ENCODE measurements around the gene C10orf120.

The C10orf120 gene

DNA sequence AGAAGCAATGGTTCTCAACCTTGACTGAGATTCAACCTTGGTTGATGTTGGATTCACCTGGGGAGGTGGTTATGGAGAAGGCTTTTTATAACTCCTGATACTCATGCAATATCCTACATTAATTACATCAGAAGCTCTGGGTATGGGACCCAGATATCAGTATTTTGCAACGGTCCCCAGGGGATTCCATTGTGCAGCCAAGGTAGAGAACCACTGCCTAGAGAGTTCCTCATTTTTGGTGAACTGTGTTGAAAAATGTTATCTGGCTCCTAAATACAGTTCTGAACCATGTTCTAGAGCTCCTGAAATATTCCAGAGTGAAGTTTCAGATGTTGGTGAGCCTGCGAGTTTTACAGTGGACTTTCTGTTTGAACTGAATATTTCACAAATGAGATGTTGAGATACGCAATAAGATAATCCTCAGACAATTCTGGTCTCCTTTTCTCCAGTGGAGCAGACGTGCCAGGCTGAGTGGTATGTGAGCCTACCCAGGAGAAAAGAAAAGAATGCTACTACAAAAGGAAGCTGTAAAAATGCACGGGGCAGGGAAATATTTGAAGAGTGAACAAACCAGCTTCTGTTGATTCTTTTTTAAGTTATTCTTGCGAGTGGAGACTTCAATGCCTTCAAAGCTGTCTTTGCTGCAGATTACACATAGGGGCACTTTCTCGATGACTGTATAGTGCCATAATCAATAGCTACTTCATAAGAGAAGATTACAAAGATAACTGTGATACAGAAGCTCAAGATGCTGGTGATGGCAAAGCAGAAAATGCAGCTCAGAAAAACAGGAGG is 13.6 kb upstream of the C10orf120 start:
- H3K9me3 ChIP-seq (ENCODE audit: control insufficient read depth, insufficient read depth, low read length): no peaks in the 10 kb centered on the region
- no peaks in the 10 kb centered on the region for H3K79me2 ChIP-seq (ENCODE audit: control insufficient read depth, low read length)
- no peak overlapping the region for H3K4me3 ChIP-seq (ENCODE audit: low read length)
- no peak for TF ChIP-seq EZH2phosphoT487 (IDR thresholded peaks at IDR 0.05; ENCODE audit: borderline replicate concordance, low read length)
- TF ChIP-seq, protein P1, sequence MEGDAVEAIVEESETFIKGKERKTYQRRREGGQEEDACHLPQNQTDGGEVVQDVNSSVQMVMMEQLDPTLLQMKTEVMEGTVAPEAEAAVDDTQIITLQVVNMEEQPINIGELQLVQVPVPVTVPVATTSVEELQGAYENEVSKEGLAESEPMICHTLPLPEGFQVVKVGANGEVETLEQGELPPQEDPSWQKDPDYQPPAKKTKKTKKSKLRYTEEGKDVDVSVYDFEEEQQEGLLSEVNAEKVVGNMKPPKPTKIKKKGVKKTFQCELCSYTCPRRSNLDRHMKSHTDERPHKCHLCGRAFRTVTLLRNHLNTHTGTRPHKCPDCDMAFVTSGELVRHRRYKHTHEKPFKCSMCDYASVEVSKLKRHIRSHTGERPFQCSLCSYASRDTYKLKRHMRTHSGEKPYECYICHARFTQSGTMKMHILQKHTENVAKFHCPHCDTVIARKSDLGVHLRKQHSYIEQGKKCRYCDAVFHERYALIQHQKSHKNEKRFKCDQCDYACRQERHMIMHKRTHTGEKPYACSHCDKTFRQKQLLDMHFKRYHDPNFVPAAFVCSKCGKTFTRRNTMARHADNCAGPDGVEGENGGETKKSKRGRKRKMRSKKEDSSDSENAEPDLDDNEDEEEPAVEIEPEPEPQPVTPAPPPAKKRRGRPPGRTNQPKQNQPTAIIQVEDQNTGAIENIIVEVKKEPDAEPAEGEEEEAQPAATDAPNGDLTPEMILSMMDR (IDR thresholded peaks at IDR 0.05; ENCODE audit: low read depth, low read length, poor library complexity, severe bottlenecking): no peak
- no peaks in the 10 kb centered on the region for H3K9me2 ChIP-seq (replicated peaks; ENCODE audit: control insufficient read depth, low read length)
- H3K27me3 ChIP-seq (ENCODE audit: control insufficient read depth, low read length): no peaks in the 10 kb centered on the region
- no peak overlapping the region for H3K27ac ChIP-seq (ENCODE audit: low read depth, low read length)
- no peaks in the 10 kb centered on the region for H3F3A ChIP-seq (ENCODE audit: control insufficient read depth, insufficient read depth)
- no peak overlapping the region for H3K4me2 ChIP-seq (ENCODE audit: low read length)
- no peaks in the 10 kb centered on the region for H3K4me1 ChIP-seq (ENCODE audit: control insufficient read depth, low read length)
- no peaks in the 10 kb centered on the region for H4K20me1 ChIP-seq (ENCODE audit: control insufficient read depth, insufficient read depth, low read depth, low read length)
- no peaks in the 10 kb centered on the region for H3K36me3 ChIP-seq (ENCODE audit: control insufficient read depth, low read length)

- H3K27me3 ChIP-seq (ENCODE audit: control insufficient read depth, low read length): no peaks in the 10 kb centered on the region
- H3K27ac ChIP-seq (ENCODE audit: low read depth, low read length): no peak overlapping the region
- H3K4me2 ChIP-seq (ENCODE audit: low read length): no peak overlapping the region
- H3K79me2 ChIP-seq (ENCODE audit: control insufficient read depth, low read length): no peaks in the 10 kb centered on the region
- H3K4me3 ChIP-seq (ENCODE audit: low read length): no peak overlapping the region
- no peaks in the 10 kb centered on the region for H3K9me3 ChIP-seq (ENCODE audit: control insufficient read depth, insufficient read depth, low read length)
- H4K20me1 ChIP-seq (ENCODE audit: control insufficient read depth, insufficient read depth, low read depth, low read length): no peaks in the 10 kb centered on the region
- no peaks in the 10 kb centered on the region for H3K36me3 ChIP-seq (ENCODE audit: control insufficient read depth, low read length)
- no peaks in the 10 kb centered on the region for H3K4me1 ChIP-seq (ENCODE audit: control insufficient read depth, low read length)
- no peak for TF ChIP-seq EZH2phosphoT487 (IDR thresholded peaks at IDR 0.05; ENCODE audit: borderline replicate concordance, low read length)
- TF ChIP-seq, protein P1 (IDR thresholded peaks at IDR 0.05; ENCODE audit: low read depth, low read length, poor library complexity, severe bottlenecking): no peak
- no peaks in the 10 kb centered on the region for H3K9me2 ChIP-seq (replicated peaks; ENCODE audit: control insufficient read depth, low read length)
- H3F3A ChIP-seq (ENCODE audit: control insufficient read depth, insufficient read depth): no peaks in the 10 kb centered on the region
Observed at GRCh38 chr10:122710576-122710975, 10.9 kb upstream of the C10orf120 start.

- H3K4me1 ChIP-seq (ENCODE audit: control insufficient read depth, low read length): no peaks in the 10 kb centered on the region
- H3K27ac ChIP-seq (ENCODE audit: low read depth, low read length): no peak overlapping the region
- H3K4me3 ChIP-seq (ENCODE audit: low read length): no peak overlapping the region
- no peaks in the 10 kb centered on the region for H3K36me3 ChIP-seq (ENCODE audit: control insufficient read depth, low read length)
- H3K9me3 ChIP-seq (ENCODE audit: control insufficient read depth, insufficient read depth, low read length): no peaks in the 10 kb centered on the region
- no peak overlapping the region for H3K4me2 ChIP-seq (ENCODE audit: low read length)
- H4K20me1 ChIP-seq (ENCODE audit: control insufficient read depth, insufficient read depth, low read depth, low read length): no peaks in the 10 kb centered on the region
- no peaks in the 10 kb centered on the region for H3K9me2 ChIP-seq (replicated peaks; ENCODE audit: control insufficient read depth, low read length)
- no peaks in the 10 kb centered on the region for H3F3A ChIP-seq (ENCODE audit: control insufficient read depth, insufficient read depth)
- H3K27me3 ChIP-seq (ENCODE audit: control insufficient read depth, low read length): no peaks in the 10 kb centered on the region
- TF ChIP-seq, protein P1 (IDR thresholded peaks at IDR 0.05; ENCODE audit: low read depth, low read length, poor library complexity, severe bottlenecking): no peak
- no peak for TF ChIP-seq EZH2phosphoT487 (IDR thresholded peaks at IDR 0.05; ENCODE audit: borderline replicate concordance, low read length)
- no peaks in the 10 kb centered on the region for H3K79me2 ChIP-seq (ENCODE audit: control insufficient read depth, low read length)
Observed at GRCh38 chr10:122709971-122710370, 10.3 kb upstream of the C10orf120 start.

All from DOHH2 (cell line).